WTC11 (cell line): ENCODE results near the gene KRT33A. TPM values are rescaled to one million over a fixed set of nuclear protein-coding genes. Genes with fewer than 3 reads are reported as not detected.

Source experiments
- ATAC-seq: fragments of 200-7000 bp; cut with Tn5 transposase; 2 replicates; pipeline ENCODE4 v1.10.0; 2021; ENCODE audit warnings: mild to moderate bottlenecking, moderate library complexity
- CTCF ChIA-PET: fragments of 300-600 bp; sonication (Branson Sonifier 250); formaldehyde crosslinking; loops from one replicate; lab custom pipeline; 2021; ENCODE audit warnings: antibody characterized with exemption; lab: Charles Lee
- POLR2A ChIA-PET: fragments of 350-600 bp; sonication (Branson Sonifier 250); formaldehyde crosslinking; loops from one replicate; lab custom pipeline; 2021; ENCODE audit warnings: antibody characterized with exemption; lab: Charles Lee
- DNase-seq: peaks from one replicate; pipeline ENCODE4 v3.0.0; 2021; ENCODE audit warnings: low spot score
- H3K27ac Mint-ChIP-seq: 2 replicates; pipeline ENCODE4 v1.8.0; 2021; ENCODE audit warnings: mixed read lengths
- H3K27me3 Mint-ChIP-seq: 2 replicates; pipeline ENCODE4 v1.8.0; 2021; ENCODE audit warnings: low read depth, mild to moderate bottlenecking, moderate library complexity, mixed read lengths
- H3K36me3 Mint-ChIP-seq: 2 replicates; pipeline ENCODE4 v1.8.0; 2021; ENCODE audit warnings: mixed read lengths
- H3K4me1 Mint-ChIP-seq: 2 replicates; pipeline ENCODE4 v1.8.0; 2022; ENCODE audit warnings: mixed read lengths
- H3K4me3 Mint-ChIP-seq: 2 replicates; pipeline ENCODE4 v1.8.0; 2021; ENCODE audit warnings: mild to moderate bottlenecking, moderate library complexity, mixed read lengths
- H3K9me3 Mint-ChIP-seq: 2 replicates; pipeline ENCODE4 v1.8.0; 2021; ENCODE audit warnings: mixed read lengths
- CREB1 ChIP-seq: sonication (generic); formaldehyde crosslinking; IDR thresholded peaks from 2 replicates; pipeline ENCODE4 v1.8.0; 2023; ENCODE audit warnings: mild to moderate bottlenecking, missing genetic modification reagents
- CREM ChIP-seq: sonication (generic); formaldehyde crosslinking; IDR thresholded peaks from 2 replicates; pipeline ENCODE4 v1.8.1; 2022; ENCODE audit warnings: mild to moderate bottlenecking, missing genetic modification reagents, moderate library complexity
- E2F5 ChIP-seq: sonication (generic); formaldehyde crosslinking; IDR thresholded peaks from 2 replicates; pipeline ENCODE4 v1.8.1; 2022; ENCODE audit warnings: mild to moderate bottlenecking, moderate library complexity, missing genetic modification reagents
- FOXK1 ChIP-seq: sonication (generic); formaldehyde crosslinking; IDR thresholded peaks from 2 replicates; pipeline ENCODE4 v1.8.0; 2022; ENCODE audit warnings: mild to moderate bottlenecking, moderate library complexity, missing genetic modification reagents
- MLX ChIP-seq: sonication (generic); formaldehyde crosslinking; IDR thresholded peaks from 2 replicates; pipeline ENCODE4 v1.8.1; 2023; ENCODE audit warnings: mild to moderate bottlenecking, missing genetic modification reagents, moderate library complexity
- NR1H2 ChIP-seq: sonication (generic); formaldehyde crosslinking; IDR thresholded peaks from 2 replicates; pipeline ENCODE4 v1.9.0; 2021; ENCODE audit warnings: mild to moderate bottlenecking, moderate library complexity, missing genetic modification reagents
- OVOL2 ChIP-seq: fragments of 250-450 bp; sonication (Bioruptor Pico); IDR thresholded peaks from 2 replicates; pipeline ENCODE4 v1.9.0; 2021; ENCODE audit warnings: mild to moderate bottlenecking, borderline replicate concordance
- PRRX2 ChIP-seq: fragments of 250-450 bp; sonication (Bioruptor Pico); IDR thresholded peaks from 2 replicates; pipeline ENCODE4 v1.8.0; 2021; ENCODE audit warnings: mild to moderate bottlenecking
- SOX15 ChIP-seq: fragments of 250-450 bp; sonication (Bioruptor Pico); IDR thresholded peaks from 2 replicates; pipeline ENCODE4 v1.9.0; 2021; ENCODE audit warnings: mild to moderate bottlenecking
- total RNA-seq: library from RNA; stranded (reverse); gene quantifications from 3 replicates; pipeline ENCODE4 v1.2.3, GENCODE V29; 2021
- TF ChIP-seq, protein P1 (sequence below): sonication (generic); formaldehyde crosslinking; IDR thresholded peaks from 2 replicates; pipeline ENCODE4 v1.8.0; 2022; ENCODE audit warnings: missing genetic modification reagents
- TF ChIP-seq, protein P2 (sequence below): fragments of 250-450 bp; sonication (Bioruptor Pico); IDR thresholded peaks from 2 replicates; pipeline ENCODE4 v1.9.0; 2021; ENCODE audit warnings: mild to moderate bottlenecking, borderline replicate concordance
- TF ChIP-seq, protein P3 (sequence below): fragments of 200-600 bp; IDR thresholded peaks from 2 replicates; pipeline ENCODE4 v1.8.0; 2022; ENCODE audit warnings: antibody characterized with exemption

Gene KRT33A
- total RNA-seq, 1 experiment from 2014 or later, result not detected

- no peak for ATAC-seq
- TF ChIP-seq CREM (CRISPR knock-in tag), result no peak
- TF ChIP-seq, protein P1, sequence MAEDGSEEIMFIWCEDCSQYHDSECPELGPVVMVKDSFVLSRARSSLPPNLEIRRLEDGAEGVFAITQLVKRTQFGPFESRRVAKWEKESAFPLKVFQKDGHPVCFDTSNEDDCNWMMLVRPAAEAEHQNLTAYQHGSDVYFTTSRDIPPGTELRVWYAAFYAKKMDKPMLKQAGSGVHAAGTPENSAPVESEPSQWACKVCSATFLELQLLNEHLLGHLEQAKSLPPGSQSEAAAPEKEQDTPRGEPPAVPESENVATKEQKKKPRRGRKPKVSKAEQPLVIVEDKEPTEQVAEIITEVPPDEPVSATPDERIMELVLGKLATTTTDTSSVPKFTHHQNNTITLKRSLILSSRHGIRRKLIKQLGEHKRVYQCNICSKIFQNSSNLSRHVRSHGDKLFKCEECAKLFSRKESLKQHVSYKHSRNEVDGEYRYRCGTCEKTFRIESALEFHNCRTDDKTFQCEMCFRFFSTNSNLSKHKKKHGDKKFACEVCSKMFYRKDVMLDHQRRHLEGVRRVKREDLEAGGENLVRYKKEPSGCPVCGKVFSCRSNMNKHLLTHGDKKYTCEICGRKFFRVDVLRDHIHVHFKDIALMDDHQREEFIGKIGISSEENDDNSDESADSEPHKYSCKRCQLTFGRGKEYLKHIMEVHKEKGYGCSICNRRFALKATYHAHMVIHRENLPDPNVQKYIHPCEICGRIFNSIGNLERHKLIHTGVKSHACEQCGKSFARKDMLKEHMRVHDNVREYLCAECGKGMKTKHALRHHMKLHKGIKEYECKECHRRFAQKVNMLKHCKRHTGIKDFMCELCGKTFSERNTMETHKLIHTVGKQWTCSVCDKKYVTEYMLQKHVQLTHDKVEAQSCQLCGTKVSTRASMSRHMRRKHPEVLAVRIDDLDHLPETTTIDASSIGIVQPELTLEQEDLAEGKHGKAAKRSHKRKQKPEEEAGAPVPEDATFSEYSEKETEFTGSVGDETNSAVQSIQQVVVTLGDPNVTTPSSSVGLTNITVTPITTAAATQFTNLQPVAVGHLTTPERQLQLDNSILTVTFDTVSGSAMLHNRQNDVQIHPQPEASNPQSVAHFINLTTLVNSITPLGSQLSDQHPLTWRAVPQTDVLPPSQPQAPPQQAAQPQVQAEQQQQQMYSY (CRISPR knock-in tag), result no peak
- no peak for TF ChIP-seq E2F5
- TF ChIP-seq, protein P2, sequence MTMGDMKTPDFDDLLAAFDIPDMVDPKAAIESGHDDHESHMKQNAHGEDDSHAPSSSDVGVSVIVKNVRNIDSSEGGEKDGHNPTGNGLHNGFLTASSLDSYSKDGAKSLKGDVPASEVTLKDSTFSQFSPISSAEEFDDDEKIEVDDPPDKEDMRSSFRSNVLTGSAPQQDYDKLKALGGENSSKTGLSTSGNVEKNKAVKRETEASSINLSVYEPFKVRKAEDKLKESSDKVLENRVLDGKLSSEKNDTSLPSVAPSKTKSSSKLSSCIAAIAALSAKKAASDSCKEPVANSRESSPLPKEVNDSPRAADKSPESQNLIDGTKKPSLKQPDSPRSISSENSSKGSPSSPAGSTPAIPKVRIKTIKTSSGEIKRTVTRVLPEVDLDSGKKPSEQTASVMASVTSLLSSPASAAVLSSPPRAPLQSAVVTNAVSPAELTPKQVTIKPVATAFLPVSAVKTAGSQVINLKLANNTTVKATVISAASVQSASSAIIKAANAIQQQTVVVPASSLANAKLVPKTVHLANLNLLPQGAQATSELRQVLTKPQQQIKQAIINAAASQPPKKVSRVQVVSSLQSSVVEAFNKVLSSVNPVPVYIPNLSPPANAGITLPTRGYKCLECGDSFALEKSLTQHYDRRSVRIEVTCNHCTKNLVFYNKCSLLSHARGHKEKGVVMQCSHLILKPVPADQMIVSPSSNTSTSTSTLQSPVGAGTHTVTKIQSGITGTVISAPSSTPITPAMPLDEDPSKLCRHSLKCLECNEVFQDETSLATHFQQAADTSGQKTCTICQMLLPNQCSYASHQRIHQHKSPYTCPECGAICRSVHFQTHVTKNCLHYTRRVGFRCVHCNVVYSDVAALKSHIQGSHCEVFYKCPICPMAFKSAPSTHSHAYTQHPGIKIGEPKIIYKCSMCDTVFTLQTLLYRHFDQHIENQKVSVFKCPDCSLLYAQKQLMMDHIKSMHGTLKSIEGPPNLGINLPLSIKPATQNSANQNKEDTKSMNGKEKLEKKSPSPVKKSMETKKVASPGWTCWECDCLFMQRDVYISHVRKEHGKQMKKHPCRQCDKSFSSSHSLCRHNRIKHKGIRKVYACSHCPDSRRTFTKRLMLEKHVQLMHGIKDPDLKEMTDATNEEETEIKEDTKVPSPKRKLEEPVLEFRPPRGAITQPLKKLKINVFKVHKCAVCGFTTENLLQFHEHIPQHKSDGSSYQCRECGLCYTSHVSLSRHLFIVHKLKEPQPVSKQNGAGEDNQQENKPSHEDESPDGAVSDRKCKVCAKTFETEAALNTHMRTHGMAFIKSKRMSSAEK, result no peak
- TF ChIP-seq MLX (CRISPR knock-in tag), result no peak
- no peak for TF ChIP-seq PRRX2 (CRISPR knock-in tag)
- no peak for TF ChIP-seq FOXK1
- TF ChIP-seq, all 79 proteins: peak for 0
- Mint-ChIP-seq H3K27ac (no peak overlapping the region), H3K27me3 (no peaks in the 10 kb centered on the region; the same call in none of the 2 replicates), H3K9me3 (no peaks in the 10 kb centered on the region), H3K36me3 (no peaks in the 10 kb centered on the region), H3K4me1 (no peaks in the 10 kb centered on the region), H3K4me3 (no peak overlapping the region)
- CTCF ChIA-PET, result interaction anchor here (1.9 kb wide), 1 partner anchor 14 kb away, joined by 7 read pairs; no protein-coding TSS in a partner anchor
- POLR2A ChIA-PET, result no interaction called here
- no peak for DNase-seq
These were observed 42.2 kb downstream of the KRT33A start for GRCh38 chr17:41308251-41308917.

GRCh38 chr17:41307647-41308046, 43.0 kb downstream of the KRT33A start:
- ATAC-seq (no peak), DNase-seq (no peak)
- ChIA-PET CTCF (interaction anchor here (1.9 kb wide), 1 partner anchor 15 kb away, joined by 7 read pairs; no protein-coding TSS in a partner anchor), POLR2A (no interaction called here)
- Mint-ChIP-seq H3K4me3 (no peak overlapping the region), H3K36me3 (no peaks in the 10 kb centered on the region), H3K4me1 (no peaks in the 10 kb centered on the region), H3K27me3 (no peaks in the 10 kb centered on the region; the same call in none of the 2 replicates), H3K27ac (no peak overlapping the region), H3K9me3 (no peaks in the 10 kb centered on the region)
- TF ChIP-seq NR1H2 (CRISPR knock-in tag), result no peak
- TF ChIP-seq, protein P3, sequence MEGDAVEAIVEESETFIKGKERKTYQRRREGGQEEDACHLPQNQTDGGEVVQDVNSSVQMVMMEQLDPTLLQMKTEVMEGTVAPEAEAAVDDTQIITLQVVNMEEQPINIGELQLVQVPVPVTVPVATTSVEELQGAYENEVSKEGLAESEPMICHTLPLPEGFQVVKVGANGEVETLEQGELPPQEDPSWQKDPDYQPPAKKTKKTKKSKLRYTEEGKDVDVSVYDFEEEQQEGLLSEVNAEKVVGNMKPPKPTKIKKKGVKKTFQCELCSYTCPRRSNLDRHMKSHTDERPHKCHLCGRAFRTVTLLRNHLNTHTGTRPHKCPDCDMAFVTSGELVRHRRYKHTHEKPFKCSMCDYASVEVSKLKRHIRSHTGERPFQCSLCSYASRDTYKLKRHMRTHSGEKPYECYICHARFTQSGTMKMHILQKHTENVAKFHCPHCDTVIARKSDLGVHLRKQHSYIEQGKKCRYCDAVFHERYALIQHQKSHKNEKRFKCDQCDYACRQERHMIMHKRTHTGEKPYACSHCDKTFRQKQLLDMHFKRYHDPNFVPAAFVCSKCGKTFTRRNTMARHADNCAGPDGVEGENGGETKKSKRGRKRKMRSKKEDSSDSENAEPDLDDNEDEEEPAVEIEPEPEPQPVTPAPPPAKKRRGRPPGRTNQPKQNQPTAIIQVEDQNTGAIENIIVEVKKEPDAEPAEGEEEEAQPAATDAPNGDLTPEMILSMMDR, result no peak
- no peak for TF ChIP-seq OVOL2 (CRISPR knock-in tag)
- no peak for TF ChIP-seq CREB1
- no peak for TF ChIP-seq SOX15 (CRISPR knock-in tag)
